Endothelial cell of umbilical vein (primary cell): ENCODE measurements around the gene CDH23. TPM values are rescaled to one million over a fixed set of nuclear protein-coding genes. Genes with fewer than 3 reads are reported as not detected.

ENCODE experiments used
- BruUV-seq: library from RNA; stranded (reverse); fragments of 400-500 nt; replicated peaks from 2 replicates; lab custom pipeline; 2021; lab: Mats Ljungman, UMichigan
- CTCF ChIA-PET: fragments of 300-600, 350-600 bp; sonication (Branson Sonifier 250); formaldehyde crosslinking; loops from one replicate; lab custom pipeline; 2021; ENCODE audit warnings: antibody characterized with exemption, inconsistent platforms; lab: Charles Lee
- POLR2A ChIA-PET: fragments of 300-600, 350-600 bp; sonication (Branson Sonifier 250); formaldehyde crosslinking; loops from one replicate; lab custom pipeline; 2021; ENCODE audit warnings: antibody characterized with exemption, inconsistent platforms; lab: Charles Lee
- DNase-seq: peaks from one replicate; pipeline ENCODE4 v3.0.0-alpha.2; 2011; ENCODE audit warnings: low read depth, low spot score
- FAIRE-seq: peaks from 2 replicates; lab custom pipeline; 2011; peaks lifted over from hg19 to GRCh38; lab: Jason Lieb, UNC
- H2AFZ ChIP-seq: 2 replicates; pipeline ENCODE4 v1.6.0; 2012; ENCODE audit warnings: low read depth, low read length, control low read depth, inconsistent platforms
- H3K27ac ChIP-seq: 2 replicates; pipeline ENCODE4 v1.5.1; 2011; ENCODE audit warnings: low read depth, mild to moderate bottlenecking, control low read depth, low read length, moderate library complexity; ENCODE audit not compliant: insufficient read depth
- H3K27me3 ChIP-seq, 2 experiments: 2 replicates each; pipeline versions ENCODE4 v1.6.0 to v1.6.1; 2011; ENCODE audit warnings: low read length in 2 of 2, mixed read lengths in 1 of 2; ENCODE audit not compliant: control insufficient read depth in 2 of 2, insufficient read depth in 2 of 2
- H3K36me3 ChIP-seq, 2 experiments: 2 replicates in 1 of 2; 3 replicates in 1 of 2; pipeline ENCODE4 v1.5.1; 2011; ENCODE audit warnings: low read length in 2 of 2, mild to moderate bottlenecking in 1 of 2, moderate library complexity in 1 of 2; ENCODE audit not compliant: control insufficient read depth in 2 of 2, insufficient read depth in 2 of 2; ENCODE audit errors: extremely low read depth in 1 of 2
- H3K4me1 ChIP-seq: 3 replicates; pipeline ENCODE4 v1.5.1; 2011; ENCODE audit warnings: mild to moderate bottlenecking, low read length; ENCODE audit not compliant: control insufficient read depth, insufficient read depth; ENCODE audit errors: extremely low read depth
- H3K4me2 ChIP-seq: 2 replicates; pipeline ENCODE4 v1.6.1; 2011; ENCODE audit warnings: low read length, control low read depth, mixed read lengths; ENCODE audit not compliant: insufficient read depth
- H3K4me3 ChIP-seq, 3 experiments: fragments of 200-600 bp in 1 of 3; sonication (generic), shearing (Covaris generic) in 1 of 3; replicated peaks in 1 of 3; 2 replicates each; pipeline ENCODE4 v1.5.1; 2011 to 2016; ENCODE audit warnings: control low read depth in 3 of 3, low read length in 3 of 3, mild to moderate bottlenecking in 2 of 3, inconsistent platforms in 1 of 3, low read depth in 1 of 3, moderate library complexity in 1 of 3; ENCODE audit not compliant: insufficient read depth in 1 of 3
- H3K79me2 ChIP-seq: 2 replicates; pipeline ENCODE4 v1.6.0; 2012; ENCODE audit warnings: low read length, inconsistent platforms; ENCODE audit not compliant: control insufficient read depth, insufficient read depth
- H3K9ac ChIP-seq: replicated peaks from 2 replicates; pipeline ENCODE3; 2011; ENCODE audit warnings: low read length, control low read depth; ENCODE audit not compliant: insufficient read depth; ENCODE audit errors: extremely low read depth
- H3K9me1 ChIP-seq: replicated peaks from 3 replicates; pipeline ENCODE4 v1.6.0; 2011; ENCODE audit warnings: mild to moderate bottlenecking, low read length; ENCODE audit not compliant: control insufficient read depth, insufficient read depth; ENCODE audit errors: extremely low read depth
- H3K9me3 ChIP-seq: replicated peaks from 2 replicates; pipeline ENCODE4 v1.5.1; 2012; ENCODE audit warnings: low read length, inconsistent platforms; ENCODE audit not compliant: control insufficient read depth, insufficient read depth
- H4K20me1 ChIP-seq: replicated peaks from 2 replicates; pipeline ENCODE3; 2011; ENCODE audit warnings: mild to moderate bottlenecking, low read length; ENCODE audit not compliant: control insufficient read depth, insufficient read depth; ENCODE audit errors: extremely low read depth
- EZH2 ChIP-seq: IDR thresholded peaks from 2 replicates; pipeline ENCODE4 v1.6.1; 2012; ENCODE audit warnings: borderline replicate concordance, low read depth, mild to moderate bottlenecking, moderate library complexity, low read length, inconsistent platforms; ENCODE audit not compliant: severe bottlenecking
- FOS ChIP-seq: IDR thresholded peaks from 2 replicates; pipeline ENCODE4 v1.6.1; 2011; ENCODE audit warnings: mild to moderate bottlenecking, low read length, moderate library complexity, borderline replicate concordance; ENCODE audit not compliant: insufficient read depth
- GATA2 ChIP-seq: IDR thresholded peaks from 2 replicates; pipeline ENCODE4 v1.7.0; 2011; ENCODE audit warnings: low read depth, mild to moderate bottlenecking, moderate library complexity, mixed read lengths, low read length; ENCODE audit not compliant: insufficient read length, insufficient read depth
- JUN ChIP-seq: IDR thresholded peaks from 2 replicates; pipeline ENCODE4 v1.6.1; 2011; ENCODE audit warnings: borderline replicate concordance, low read depth; ENCODE audit not compliant: insufficient read length, insufficient read depth
- MYC ChIP-seq: IDR thresholded peaks from one replicate; pipeline ENCODE4 v1.6.1; 2011; ENCODE audit warnings: mild to moderate bottlenecking, low read depth, low read length
- POLR2AphosphoS5 ChIP-seq: IDR thresholded peaks from 2 replicates; pipeline ENCODE4 v1.6.1; 2012; ENCODE audit warnings: low read depth, mild to moderate bottlenecking, control low read depth, low read length, moderate library complexity; ENCODE audit not compliant: insufficient read depth
- dilution Hi-C: fragments of 300-500 bp; cut with MboI; formaldehyde crosslinking; loops from one replicate; pipeline ENCODE4 v1.15.0; 2019; ENCODE audit warnings: low sequenced_read_pairs; ENCODE audit not compliant: extremely low pct_ligation_motif_present
- intact Hi-C: fragments of 100-400 bp; cut with micrococcal nuclease; formaldehyde crosslinking; loops from one replicate; pipeline ENCODE4 v1.10.0; 2022
- polyA plus RNA-seq, 4 experiments: library from polyadenylated mRNA; depleted of rRNA in 3 of 4; stranded (reverse) in 3 of 4; unstranded in 1 of 4; fragments of >200 nt; gene quantifications; 2 replicates each; pipeline versions ENCODE4 v1.2.1 to v1.2.3, GENCODE V29; 2011 to 2012; ENCODE audit warnings: missing spikeins in 1 of 4
- total RNA-seq: library from RNA; stranded (reverse); gene quantifications from 2 replicates; pipeline ENCODE4 v1.2.3, GENCODE V29; 2021
- TF ChIP-seq, protein P1 (sequence below): IDR thresholded peaks from 2 replicates; pipeline ENCODE4 v1.6.1; 2011; ENCODE audit not compliant: insufficient read depth, insufficient read length

CDH23 gene
- total and polyA plus RNA-seq, 2 donors (not counting 3 experiments of a cell fraction or from before 2014, with no cell fraction given): not detected

DNA sequence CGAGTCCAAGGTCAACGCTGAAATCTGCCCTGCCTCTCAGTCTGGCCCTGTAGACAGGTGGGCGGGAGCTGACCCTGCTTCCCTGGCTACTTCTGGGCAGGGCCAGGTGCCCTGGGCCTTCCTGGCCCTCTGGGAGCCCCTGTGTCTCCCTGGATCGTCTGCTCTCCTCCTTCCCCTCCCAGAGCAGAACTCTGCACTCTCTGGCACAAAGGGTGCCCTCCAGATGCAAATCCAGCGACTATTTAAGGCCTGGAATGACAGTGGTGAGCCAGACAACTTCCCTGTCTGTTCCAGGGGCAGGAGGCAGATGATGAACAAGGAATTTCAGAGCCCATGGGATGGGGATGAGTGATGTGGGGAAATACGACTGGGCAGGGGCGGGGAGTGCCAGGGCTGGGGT lies 259.5 kb downstream of the CDH23 start:
- POLR2A ChIA-PET: no interaction called here
- Histone ChIP-seq H3K27me3 (peaks cover 0 to 10% of the 10 kb centered on the region in 2 experiments), H3K9me3 (no peaks in the 10 kb centered on the region), H3K4me3 (no peak overlapping the region), H2AFZ (no peak overlapping the region), H3K27ac (no peak overlapping the region), H3K9ac (no peak overlapping the region), H3K4me1 (no peaks in the 10 kb centered on the region), H3K79me2 (no peaks in the 10 kb centered on the region), H3K4me2 (no peak overlapping the region), H4K20me1 (no peaks in the 10 kb centered on the region), H3K36me3 (no peaks in the 10 kb centered on the region), H3K9me1 (no peaks in the 10 kb centered on the region)
- DNase-seq: no peak
- BruUV-seq: no TSS peak
- dilution Hi-C loops: no loop called here
- TF ChIP-seq, protein P1, sequence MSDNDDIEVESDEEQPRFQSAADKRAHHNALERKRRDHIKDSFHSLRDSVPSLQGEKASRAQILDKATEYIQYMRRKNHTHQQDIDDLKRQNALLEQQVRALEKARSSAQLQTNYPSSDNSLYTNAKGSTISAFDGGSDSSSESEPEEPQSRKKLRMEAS: no peak
- no peak for TF ChIP-seq GATA2
- TF ChIP-seq JUN: no peak
- TF ChIP-seq POLR2AphosphoS5: no peak
- TF ChIP-seq EZH2: no peak
- TF ChIP-seq MYC: no peak
- no peak for TF ChIP-seq FOS
- FAIRE-seq: no peak
- intact Hi-C loops: no loop called here
- CTCF ChIA-PET: no interaction called here
